K562 (cell line): ENCODE results near the gene PIGM. TPM values are rescaled to one million over a fixed set of nuclear protein-coding genes. Genes with fewer than 3 reads are reported as not detected.
A peak's percentile ranks its signal among the peaks of the same experiment; 100 is the strongest.

Experiments
- ARID1B ChIP-seq: fragments of 450-650 bp; IDR thresholded peaks from 2 replicates; pipeline ENCODE4 v1.6.1; 2016; ENCODE audit warnings: antibody characterized with exemption, mild to moderate bottlenecking, inconsistent platforms
- CEBPB ChIP-seq: fragments of 450-650 bp; IDR thresholded peaks from 2 replicates; pipeline ENCODE4 v1.6.1; 2016; ENCODE audit warnings: missing genetic modification characterization, missing compliant biosample characterization
- CREB1 ChIP-seq, 2 experiments: sonication (generic) in 1 of 2; formaldehyde crosslinking in 1 of 2; IDR thresholded peaks; 2 replicates each; pipeline versions ENCODE4 v1.6.1 to v1.8.0; 2012 to 2022; ENCODE audit warnings: inconsistent platforms in 1 of 2, mild to moderate bottlenecking in 1 of 2, missing genetic modification reagents in 1 of 2, moderate library complexity in 1 of 2
- FOXM1 ChIP-seq, 2 experiments: fragments of 450-650 bp in 1 of 2; sonication (generic) in 1 of 2; formaldehyde crosslinking in 1 of 2; IDR thresholded peaks; 2 replicates each; pipeline versions ENCODE4 v1.6.1 to v1.9.0; 2017 to 2022; ENCODE audit warnings: low read depth in 2 of 2, mild to moderate bottlenecking in 2 of 2, missing genetic modification reagents in 1 of 2, moderate library complexity in 1 of 2
- KLF1 ChIP-seq: fragments of 450-650 bp; IDR thresholded peaks from 2 replicates; pipeline ENCODE4 v1.6.1; 2016; ENCODE audit warnings: missing genetic modification characterization, missing compliant biosample characterization
- KLF13 ChIP-seq: fragments of 450-650 bp; IDR thresholded peaks from 2 replicates; pipeline ENCODE4 v1.6.1; 2016; ENCODE audit warnings: missing genetic modification characterization, low read depth, mild to moderate bottlenecking, missing compliant biosample characterization, moderate library complexity, borderline replicate concordance
- MAFF ChIP-seq: IDR thresholded peaks from 2 replicates; pipeline ENCODE4 v1.6.1; 2012; ENCODE audit warnings: low read length, improper control_type of control experiment
- OTX1 ChIP-seq: fragments of 450-650 bp; formaldehyde crosslinking; IDR thresholded peaks from 2 replicates; pipeline ENCODE4 v1.4.0; 2022; ENCODE audit warnings: mild to moderate bottlenecking
- PHF8 ChIP-seq: fragments of 200-600 bp; sonication (generic); IDR thresholded peaks from 2 replicates; pipeline ENCODE4 v1.6.1; 2012; ENCODE audit warnings: mixed run types, mild to moderate bottlenecking, inconsistent platforms, low read length, moderate library complexity, borderline replicate concordance
- POLR2A ChIP-seq: fragments of 450-650 bp; conservative IDR thresholded peaks from 2 replicates; pipeline ENCODE4 v1.6.1; 2016
- SMARCA5 ChIP-seq: fragments of 450-650 bp; IDR thresholded peaks from 2 replicates; pipeline ENCODE4 v1.6.1; 2016
- STAT5B ChIP-seq: fragments of 250-450 bp; sonication (Bioruptor Pico); IDR thresholded peaks from 2 replicates; pipeline ENCODE4 v1.8.0; 2021; ENCODE audit warnings: mild to moderate bottlenecking, inconsistent platforms
- ZFPM2 ChIP-seq: fragments of 250-450 bp; sonication (Bioruptor Pico); IDR thresholded peaks from 2 replicates; pipeline ENCODE4 v1.5.1; 2022; ENCODE audit warnings: mild to moderate bottlenecking
- ZKSCAN1 ChIP-seq: fragments of 150-350 bp; IDR thresholded peaks from 2 replicates; pipeline ENCODE4 v1.6.1; 2016; ENCODE audit warnings: low read depth, low read length
- polyA plus RNA-seq, 8 experiments: library from polyadenylated mRNA; depleted of rRNA in 4 of 8; stranded (reverse) in 5 of 8; unstranded in 3 of 8; fragments of >200 nt; fragmentation: Nextera tagmentation in 2 of 8; fragmentation: Illumina TruSeq in 1 of 8; extraction: Ambion mirVana in 2 of 8; extraction: Trizol in 1 of 8; gene quantifications; 2 replicates each; pipeline versions ENCODE4 v1.2.1 to v1.2.3, GENCODE V29; 2011 to 2014; ENCODE audit warnings: inconsistent platforms in 1 of 8, missing spikeins in 1 of 8
- total RNA-seq, 7 experiments: library from RNA; depleted of rRNA in 6 of 7; stranded (reverse); fragments of >200 nt in 6 of 7; fragmentation: Illumina TruSeq in 2 of 7; extraction: Trizol in 2 of 7; gene quantifications; 2 replicates each; pipeline versions ENCODE4 v1.2.1 to v1.2.3, GENCODE V29; 2011 to 2021; ENCODE audit warnings: low replicate concordance in 1 of 7
- TF ChIP-seq, protein P1 (sequence below): sonication (generic); formaldehyde crosslinking; IDR thresholded peaks from 2 replicates; pipeline ENCODE4 v1.8.1; 2023; ENCODE audit warnings: missing genetic modification reagents, mild to moderate bottlenecking, borderline replicate concordance
- TF ChIP-seq, protein P2 (sequence below): fragments of 450-650 bp; formaldehyde crosslinking; IDR thresholded peaks from 2 replicates; pipeline ENCODE4 v1.4.0; 2020; ENCODE audit warnings: mild to moderate bottlenecking, moderate library complexity
- TF ChIP-seq, protein P3 (sequence below): sonication (generic); formaldehyde crosslinking; IDR thresholded peaks from 2 replicates; pipeline ENCODE4 v1.8.0; 2022; ENCODE audit warnings: missing genetic modification reagents, mild to moderate bottlenecking, moderate library complexity, borderline replicate concordance
- TF ChIP-seq, protein P4 (sequence below): IDR thresholded peaks from 2 replicates; pipeline ENCODE4 v1.6.1; 2016; ENCODE audit warnings: missing genetic modification characterization, missing compliant biosample characterization

PIGM gene
- total and polyA plus RNA-seq, 9 of the 15 experiments (the other 6 are each of a cell fraction or from before 2014, with no cell fraction given): 2.6 to 6.7 (median 4.3) TPM

DNA sequence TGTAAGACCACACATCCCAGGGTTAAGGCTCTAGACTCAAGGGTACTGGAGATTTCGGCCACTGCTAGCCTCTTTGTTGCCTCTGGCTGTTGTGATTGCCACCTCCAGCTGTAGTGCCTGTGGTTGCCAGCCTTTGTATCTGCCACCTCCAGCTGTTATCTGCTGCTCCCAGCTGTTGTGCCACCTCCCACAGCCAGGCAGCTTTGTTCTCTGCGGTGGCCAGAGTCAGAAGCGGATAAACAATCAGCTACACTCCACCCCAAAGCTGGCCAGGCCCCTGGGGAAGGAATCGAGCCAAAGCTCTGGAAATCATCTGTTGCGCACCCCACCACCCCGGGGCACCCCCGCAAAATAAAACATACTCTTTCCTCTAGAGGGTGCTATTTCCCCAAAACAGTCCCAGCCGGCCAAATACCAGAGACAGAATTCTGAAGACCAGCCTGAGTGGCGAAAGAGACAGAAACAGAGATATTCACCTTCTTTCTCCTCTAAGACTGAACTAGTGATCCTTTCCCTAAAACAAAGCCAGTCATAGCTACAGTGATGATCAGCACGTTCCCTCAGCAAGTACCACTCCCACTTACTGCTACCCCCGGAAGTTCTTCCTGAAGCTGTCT is 14.8 kb upstream of the PIGM start (continued):
- TF ChIP-seq, protein P1, sequence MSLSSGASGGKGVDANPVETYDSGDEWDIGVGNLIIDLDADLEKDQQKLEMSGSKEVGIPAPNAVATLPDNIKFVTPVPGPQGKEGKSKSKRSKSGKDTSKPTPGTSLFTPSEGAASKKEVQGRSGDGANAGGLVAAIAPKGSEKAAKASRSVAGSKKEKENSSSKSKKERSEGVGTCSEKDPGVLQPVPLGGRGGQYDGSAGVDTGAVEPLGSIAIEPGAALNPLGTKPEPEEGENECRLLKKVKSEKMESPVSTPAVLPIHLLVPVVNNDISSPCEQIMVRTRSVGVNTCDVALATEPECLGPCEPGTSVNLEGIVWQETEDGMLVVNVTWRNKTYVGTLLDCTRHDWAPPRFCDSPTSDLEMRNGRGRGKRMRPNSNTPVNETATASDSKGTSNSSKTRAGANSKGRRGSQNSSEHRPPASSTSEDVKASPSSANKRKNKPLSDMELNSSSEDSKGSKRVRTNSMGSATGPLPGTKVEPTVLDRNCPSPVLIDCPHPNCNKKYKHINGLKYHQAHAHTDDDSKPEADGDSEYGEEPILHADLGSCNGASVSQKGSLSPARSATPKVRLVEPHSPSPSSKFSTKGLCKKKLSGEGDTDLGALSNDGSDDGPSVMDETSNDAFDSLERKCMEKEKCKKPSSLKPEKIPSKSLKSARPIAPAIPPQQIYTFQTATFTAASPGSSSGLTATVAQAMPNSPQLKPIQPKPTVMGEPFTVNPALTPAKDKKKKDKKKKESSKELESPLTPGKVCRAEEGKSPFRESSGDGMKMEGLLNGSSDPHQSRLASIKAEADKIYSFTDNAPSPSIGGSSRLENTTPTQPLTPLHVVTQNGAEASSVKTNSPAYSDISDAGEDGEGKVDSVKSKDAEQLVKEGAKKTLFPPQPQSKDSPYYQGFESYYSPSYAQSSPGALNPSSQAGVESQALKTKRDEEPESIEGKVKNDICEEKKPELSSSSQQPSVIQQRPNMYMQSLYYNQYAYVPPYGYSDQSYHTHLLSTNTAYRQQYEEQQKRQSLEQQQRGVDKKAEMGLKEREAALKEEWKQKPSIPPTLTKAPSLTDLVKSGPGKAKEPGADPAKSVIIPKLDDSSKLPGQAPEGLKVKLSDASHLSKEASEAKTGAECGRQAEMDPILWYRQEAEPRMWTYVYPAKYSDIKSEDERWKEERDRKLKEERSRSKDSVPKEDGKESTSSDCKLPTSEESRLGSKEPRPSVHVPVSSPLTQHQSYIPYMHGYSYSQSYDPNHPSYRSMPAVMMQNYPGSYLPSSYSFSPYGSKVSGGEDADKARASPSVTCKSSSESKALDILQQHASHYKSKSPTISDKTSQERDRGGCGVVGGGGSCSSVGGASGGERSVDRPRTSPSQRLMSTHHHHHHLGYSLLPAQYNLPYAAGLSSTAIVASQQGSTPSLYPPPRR (CRISPR knock-in tag): peak; percentile 93
- peak; percentile 67; the same call in 1 of the 2 replicates for TF ChIP-seq SMARCA5
- TF ChIP-seq, protein P2, sequence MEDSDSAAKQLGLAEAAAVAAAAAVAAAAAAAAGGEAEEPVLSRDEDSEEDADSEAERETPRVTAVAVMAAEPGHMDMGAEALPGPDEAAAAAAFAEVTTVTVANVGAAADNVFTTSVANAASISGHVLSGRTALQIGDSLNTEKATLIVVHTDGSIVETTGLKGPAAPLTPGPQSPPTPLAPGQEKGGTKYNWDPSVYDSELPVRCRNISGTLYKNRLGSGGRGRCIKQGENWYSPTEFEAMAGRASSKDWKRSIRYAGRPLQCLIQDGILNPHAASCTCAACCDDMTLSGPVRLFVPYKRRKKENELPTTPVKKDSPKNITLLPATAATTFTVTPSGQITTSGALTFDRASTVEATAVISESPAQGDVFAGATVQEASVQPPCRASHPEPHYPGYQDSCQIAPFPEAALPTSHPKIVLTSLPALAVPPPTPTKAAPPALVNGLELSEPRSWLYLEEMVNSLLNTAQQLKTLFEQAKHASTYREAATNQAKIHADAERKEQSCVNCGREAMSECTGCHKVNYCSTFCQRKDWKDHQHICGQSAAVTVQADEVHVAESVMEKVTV (CRISPR knock-in tag): peak; percentile 66
- no peak for TF ChIP-seq POLR2A
- no peak for TF ChIP-seq STAT5B
- TF ChIP-seq MAFF: no peak
- TF ChIP-seq, protein P3, sequence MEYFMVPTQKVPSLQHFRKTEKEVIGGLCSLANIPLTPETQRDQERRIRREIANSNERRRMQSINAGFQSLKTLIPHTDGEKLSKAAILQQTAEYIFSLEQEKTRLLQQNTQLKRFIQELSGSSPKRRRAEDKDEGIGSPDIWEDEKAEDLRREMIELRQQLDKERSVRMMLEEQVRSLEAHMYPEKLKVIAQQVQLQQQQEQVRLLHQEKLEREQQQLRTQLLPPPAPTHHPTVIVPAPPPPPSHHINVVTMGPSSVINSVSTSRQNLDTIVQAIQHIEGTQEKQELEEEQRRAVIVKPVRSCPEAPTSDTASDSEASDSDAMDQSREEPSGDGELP (CRISPR knock-in tag): peak; percentile 100
- 0 out of 2 replicates have a peak, but pooled peaks have one; percentile 46 for TF ChIP-seq OTX1 (CRISPR knock-in tag)
- TF ChIP-seq PHF8: no peak
- peak; percentile 19; the same call in 1 of the 2 replicates for TF ChIP-seq KLF1 (tag)
- TF ChIP-seq, protein P4, sequence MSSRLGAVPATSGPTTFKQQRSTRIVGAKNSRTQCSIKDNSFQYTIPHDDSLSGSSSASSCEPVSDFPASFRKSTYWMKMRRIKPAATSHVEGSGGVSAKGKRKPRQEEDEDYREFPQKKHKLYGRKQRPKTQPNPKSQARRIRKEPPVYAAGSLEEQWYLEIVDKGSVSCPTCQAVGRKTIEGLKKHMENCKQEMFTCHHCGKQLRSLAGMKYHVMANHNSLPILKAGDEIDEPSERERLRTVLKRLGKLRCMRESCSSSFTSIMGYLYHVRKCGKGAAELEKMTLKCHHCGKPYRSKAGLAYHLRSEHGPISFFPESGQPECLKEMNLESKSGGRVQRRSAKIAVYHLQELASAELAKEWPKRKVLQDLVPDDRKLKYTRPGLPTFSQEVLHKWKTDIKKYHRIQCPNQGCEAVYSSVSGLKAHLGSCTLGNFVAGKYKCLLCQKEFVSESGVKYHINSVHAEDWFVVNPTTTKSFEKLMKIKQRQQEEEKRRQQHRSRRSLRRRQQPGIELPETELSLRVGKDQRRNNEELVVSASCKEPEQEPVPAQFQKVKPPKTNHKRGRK (tag): no peak
- peak; percentile 55; the same call in 1 of the 2 replicates for TF ChIP-seq KLF13
- no peak for TF ChIP-seq ZKSCAN1
- TF ChIP-seq FOXM1 (IDR thresholded peaks at IDR 0.05; ENCODE audit: low read depth): peak; percentile 95
- no peak for TF ChIP-seq FOXM1 (CRISPR knock-in tag; IDR thresholded peaks at IDR 0.05; ENCODE audit: low read depth)
- peak; percentile 71 for TF ChIP-seq CEBPB (tag)
- peak; percentile 79 for TF ChIP-seq CREB1 (IDR thresholded peaks at IDR 0.05)
- no peak for TF ChIP-seq CREB1 (CRISPR knock-in tag; IDR thresholded peaks at IDR 0.05)
- TF ChIP-seq ZFPM2 (CRISPR knock-in tag): no peak
- TF ChIP-seq ARID1B: peak; percentile 99
